KOPT-K1 (cell line): Measurements from ENCODE around the gene LPGAT1.
"Not testable (repeated sequence)": the region's sequence is repeated elsewhere in the genome, so short reads cannot be mapped to it uniquely, and the experiment has no call there.

Experiments
- H3K27ac ChIP-seq: fragments of 200-600 bp; sonication (generic); 2 replicates; pipeline ENCODE4 v1.5.1; 2016; ENCODE audit warnings: antibody characterized with exemption, mild to moderate bottlenecking, low read depth, low read length; ENCODE audit not compliant: poor library complexity, severe bottlenecking
- H3K36me3 ChIP-seq: fragments of 200-600 bp; sonication (generic); 2 replicates; pipeline ENCODE4 v1.5.1; 2017; ENCODE audit warnings: antibody characterized with exemption, mild to moderate bottlenecking, low read length, moderate library complexity; ENCODE audit not compliant: insufficient read depth
- H3K9me3 ChIP-seq: fragments of 200-600 bp; sonication (generic); 2 replicates; pipeline ENCODE4 v1.5.1; 2017; ENCODE audit warnings: antibody characterized with exemption, low read length, mild to moderate bottlenecking; ENCODE audit not compliant: insufficient read depth, poor library complexity, severe bottlenecking

Gene LPGAT1

GRCh38 chr1:211722277-211723175 lies 108.0 kb downstream of the LPGAT1 start:
- Histone ChIP-seq H3K9me3 (no peaks in the 10 kb centered on the region), H3K36me3 (no peaks in the 10 kb centered on the region), H3K27ac (no peak overlapping the region)

GRCh38 chr1:211716555-211716954 lies 114.0 kb downstream of the LPGAT1 start:
- H3K27ac ChIP-seq, H3K36me3 ChIP-seq, H3K9me3 ChIP-seq: not testable (repeated sequence)

GRCh38 chr1:211715971-211716370 lies 114.6 kb downstream of the LPGAT1 start:
- no peak overlapping the region for H3K27ac ChIP-seq
- no peaks in the 10 kb centered on the region for H3K36me3 ChIP-seq
- H3K9me3 ChIP-seq = no peaks in the 10 kb centered on the region

GRCh38 chr1:211714154-211714553 lies 116.4 kb downstream of the LPGAT1 start:
- H3K9me3 ChIP-seq = no peaks in the 10 kb centered on the region
- H3K36me3 ChIP-seq = no peaks in the 10 kb centered on the region

GRCh38 chr1:211713231-211713630 lies 117.3 kb downstream of the LPGAT1 start:
- no peaks in the 10 kb centered on the region for H3K36me3 ChIP-seq

More at GRCh38 chr1:211714154-211714553, 116.4 kb downstream of the LPGAT1 start:
- no peak overlapping the region for H3K27ac ChIP-seq

GRCh38 chr1:211711315-211711705 lies 119.3 kb downstream of the LPGAT1 start:
- Histone ChIP-seq H3K36me3 (no peaks in the 10 kb centered on the region), H3K9me3 (no peaks in the 10 kb centered on the region), H3K27ac (no peak overlapping the region)

More at GRCh38 chr1:211713231-211713630, 117.3 kb downstream of the LPGAT1 start:
- Histone ChIP-seq H3K27ac (no peak overlapping the region), H3K9me3 (no peaks in the 10 kb centered on the region)

GRCh38 chr1:211710566-211711314 lies 119.8 kb downstream of the LPGAT1 start:
- no peak overlapping the region for H3K27ac ChIP-seq
- H3K9me3 ChIP-seq = no peaks in the 10 kb centered on the region
- no peaks in the 10 kb centered on the region for H3K36me3 ChIP-seq

GRCh38 chr1:211708926-211709325 lies 121.6 kb downstream of the LPGAT1 start:
- no peaks in the 10 kb centered on the region for H3K36me3 ChIP-seq
- no peaks in the 10 kb centered on the region for H3K9me3 ChIP-seq
- H3K27ac ChIP-seq = no peak overlapping the region

- Histone ChIP-seq H3K9me3 (no peaks in the 10 kb centered on the region), H3K27ac (no peak overlapping the region)
These were observed 122.6 kb downstream of the LPGAT1 start for GRCh38 chr1:211708006-211708405.

GRCh38 chr1:211705467-211706091 lies 125.0 kb downstream of the LPGAT1 start:
- Histone ChIP-seq H3K36me3 (no peaks in the 10 kb centered on the region), H3K27ac (no peak overlapping the region), H3K9me3 (no peaks in the 10 kb centered on the region)

More at GRCh38 chr1:211708006-211708405, 122.6 kb downstream of the LPGAT1 start:
- no peaks in the 10 kb centered on the region for H3K36me3 ChIP-seq

GRCh38 chr1:211704543-211704942 lies 126.0 kb downstream of the LPGAT1 start:
- H3K27ac ChIP-seq = no peak overlapping the region
- no peaks in the 10 kb centered on the region for H3K36me3 ChIP-seq
- no peaks in the 10 kb centered on the region for H3K9me3 ChIP-seq

GRCh38 chr1:211703812-211704537 lies 126.6 kb downstream of the LPGAT1 start:
- H3K27ac ChIP-seq = no peak overlapping the region
- no peaks in the 10 kb centered on the region for H3K36me3 ChIP-seq
- no peaks in the 10 kb centered on the region for H3K9me3 ChIP-seq

- Histone ChIP-seq H3K36me3 (no peaks in the 10 kb centered on the region), H3K27ac (no peak overlapping the region), H3K9me3 (no peaks in the 10 kb centered on the region)
These were observed 128.8 kb downstream of the LPGAT1 start for GRCh38 chr1:211701733-211702132.

- no peak overlapping the region for H3K27ac ChIP-seq
- peaks cover 7% of the 10 kb centered on the region for H3K9me3 ChIP-seq
- H3K36me3 ChIP-seq = no peaks in the 10 kb centered on the region
These were observed 131.5 kb downstream of the LPGAT1 start for GRCh38 chr1:211699059-211699458.
